Sigmoid colon (tissue), 7 donors: ENCODE measurements around the gene RDX. TPM values are rescaled to one million over a fixed set of nuclear protein-coding genes. Genes with fewer than 3 reads are reported as not detected.
"Not testable (repeated sequence)": the region's sequence is repeated elsewhere in the genome, so short reads cannot be mapped to it uniquely, and the experiment has no call there.

Experiments
- DNase-seq: peaks from one replicate; pipeline ENCODE4 v3.0.0-alpha.2; 2019
- H3K27ac ChIP-seq, 4 donors: fragments of 200-600 bp; sonication (generic); one replicate each; pipeline ENCODE4 v1.5.1; 2016 to 2019; ENCODE audit warnings: mild to moderate bottlenecking in 1 of 4
- H3K27me3 ChIP-seq, 3 donors: fragments of 200-600 bp; sonication (generic); one replicate each; pipeline ENCODE4 v1.5.1; 2019; ENCODE audit warnings: mild to moderate bottlenecking in 1 of 3
- H3K36me3 ChIP-seq, 4 donors: fragments of 200-600 bp; sonication (generic); one replicate each; pipeline ENCODE4 v1.5.1; 2016 to 2019
- H3K4me1 ChIP-seq, 4 donors: fragments of 200-600 bp; sonication (generic); one replicate each; pipeline ENCODE4 v1.5.1; 2017 to 2019
- H3K4me3 ChIP-seq, 4 donors: fragments of 200-600 bp; sonication (generic); one replicate each; pipeline ENCODE4 v1.5.1; 2017 to 2019; ENCODE audit warnings: mild to moderate bottlenecking in 2 of 4, moderate library complexity in 1 of 4
- H3K9me3 ChIP-seq, 4 donors: fragments of 200-600 bp in 3 of 4; sonication (generic) in 3 of 4; one replicate each; pipeline versions ENCODE4 v1.5.1 to v1.6.1; 2013 to 2019
- EP300 ChIP-seq, 4 donors: sonication (generic); formaldehyde crosslinking; IDR thresholded peaks; one replicate each; pipeline ENCODE4 v1.6.1; 2017; ENCODE audit warnings: antibody characterized with exemption in 4 of 4
- POLR2A ChIP-seq, 2 donors: fragments of 450-650 bp; IDR thresholded peaks; one replicate each; pipeline ENCODE4 v1.6.1; 2016; ENCODE audit warnings: antibody characterized with exemption in 2 of 2, mild to moderate bottlenecking in 2 of 2, moderate library complexity in 2 of 2
- POLR2AphosphoS5 ChIP-seq, 4 donors: sonication (generic); formaldehyde crosslinking; IDR thresholded peaks; one replicate each; pipeline ENCODE4 v1.6.1; 2017; ENCODE audit warnings: antibody characterized with exemption in 4 of 4
- WGBS, 2 donors: extraction: QIAGEN DNeasy Blood & Tissue Kit; methylation state at CpG; one replicate each; pipeline ENCODE4 v1.1.7; 2013; 5-methylcytosine and 5-hydroxymethylcytosine counted together
- intact Hi-C: fragments of 100-400 bp; cut with DNase I; formaldehyde crosslinking; loops from one replicate; pipeline ENCODE4 v1.15.1; 2023
- polyA plus RNA-seq, 3 donors: library from polyadenylated mRNA; stranded (reverse); fragments of 200-250 nt; gene quantifications; one replicate each; pipeline ENCODE4 v1.2.3, GENCODE V29; 2013
- total RNA-seq, 4 donors: library from RNA; depleted of rRNA; stranded (reverse); fragments of >200 nt; gene quantifications; one replicate each; pipeline ENCODE4 v1.1.0, GENCODE V29; 2016
- TF ChIP-seq, protein P1 (sequence below), 4 experiments: fragments of 450-650 bp in 3 of 4; fragments of 200-600 bp in 1 of 4; IDR thresholded peaks; one replicate each; pipeline ENCODE4 v1.5.1; 2016 to 2019; ENCODE audit warnings: antibody characterized with exemption in 4 of 4, mild to moderate bottlenecking in 3 of 4, moderate library complexity in 2 of 4
- donor health status: healthy with polysubstance abuse.
- donor health status: Bipolar disorder and iron deficiency.
- donor health status: healthy.

Gene RDX
- total and polyA plus RNA-seq, 7 donors, result 7.9 to 160 (median 55.6) TPM

DNA sequence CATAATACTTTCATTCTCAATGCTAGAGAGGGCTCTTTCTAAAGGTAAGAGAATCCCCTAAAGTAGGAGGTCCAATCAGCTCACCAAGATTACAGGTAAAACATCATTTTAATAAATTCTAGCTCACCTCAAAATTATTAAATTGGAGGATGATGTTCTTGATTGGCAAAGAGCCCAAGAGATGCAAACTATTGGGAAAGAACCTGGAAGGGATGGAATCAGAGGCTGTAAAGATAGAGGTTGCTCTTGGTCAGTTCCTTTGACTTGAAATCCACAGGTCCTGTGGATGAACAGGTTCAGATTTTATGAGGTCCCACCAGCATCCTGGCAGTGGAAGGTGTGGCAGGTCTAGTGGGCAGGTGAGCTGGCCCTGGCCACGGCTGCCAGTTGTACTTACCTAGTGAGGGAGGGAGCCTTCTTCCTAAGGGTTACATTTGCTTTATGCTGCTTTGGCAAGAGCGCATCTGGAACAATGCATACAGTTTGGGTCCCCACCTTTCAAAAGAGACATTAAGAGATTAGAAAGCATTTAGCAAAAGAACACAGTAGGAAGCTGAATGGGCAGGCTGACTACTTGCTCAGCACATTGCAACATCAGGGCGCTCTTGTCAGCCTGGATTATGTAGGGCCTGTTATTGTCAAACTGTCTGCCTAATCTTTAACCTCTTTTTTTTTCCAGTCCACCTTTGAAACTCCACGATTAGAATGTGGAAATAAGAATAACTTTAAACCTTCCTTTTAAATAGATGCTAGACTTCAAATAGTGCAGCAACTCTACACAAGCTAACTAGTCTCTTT, 97.0 kb downstream of the RDX start:
- H3K4me3 ChIP-seq, result no peak overlapping the region
- no peak for TF ChIP-seq POLR2A (IDR thresholded peaks at IDR 0.05)
- TF ChIP-seq, protein P1, sequence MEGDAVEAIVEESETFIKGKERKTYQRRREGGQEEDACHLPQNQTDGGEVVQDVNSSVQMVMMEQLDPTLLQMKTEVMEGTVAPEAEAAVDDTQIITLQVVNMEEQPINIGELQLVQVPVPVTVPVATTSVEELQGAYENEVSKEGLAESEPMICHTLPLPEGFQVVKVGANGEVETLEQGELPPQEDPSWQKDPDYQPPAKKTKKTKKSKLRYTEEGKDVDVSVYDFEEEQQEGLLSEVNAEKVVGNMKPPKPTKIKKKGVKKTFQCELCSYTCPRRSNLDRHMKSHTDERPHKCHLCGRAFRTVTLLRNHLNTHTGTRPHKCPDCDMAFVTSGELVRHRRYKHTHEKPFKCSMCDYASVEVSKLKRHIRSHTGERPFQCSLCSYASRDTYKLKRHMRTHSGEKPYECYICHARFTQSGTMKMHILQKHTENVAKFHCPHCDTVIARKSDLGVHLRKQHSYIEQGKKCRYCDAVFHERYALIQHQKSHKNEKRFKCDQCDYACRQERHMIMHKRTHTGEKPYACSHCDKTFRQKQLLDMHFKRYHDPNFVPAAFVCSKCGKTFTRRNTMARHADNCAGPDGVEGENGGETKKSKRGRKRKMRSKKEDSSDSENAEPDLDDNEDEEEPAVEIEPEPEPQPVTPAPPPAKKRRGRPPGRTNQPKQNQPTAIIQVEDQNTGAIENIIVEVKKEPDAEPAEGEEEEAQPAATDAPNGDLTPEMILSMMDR (IDR thresholded peaks at IDR 0.05), result no peak
- TF ChIP-seq POLR2AphosphoS5 (IDR thresholded peaks at IDR 0.05), result no peak
- TF ChIP-seq EP300 (IDR thresholded peaks at IDR 0.05), result no peak
- intact Hi-C loops, result loop anchor here (10.0 kb wide), 1 partner anchor 255 kb away; no protein-coding TSS in a partner anchor
- no peak overlapping the region for H3K27ac ChIP-seq
- no peaks in the 10 kb centered on the region for H3K36me3 ChIP-seq
- no peaks in the 10 kb centered on the region for H3K4me1 ChIP-seq
- H3K27me3 ChIP-seq, result no peaks in the 10 kb centered on the region
- no peaks in the 10 kb centered on the region for H3K9me3 ChIP-seq
- DNase-seq, result no peak
- WGBS, 2 donors, result 60 to 81% methylated on average over 4 of the region's 4 CpGs

DNA sequence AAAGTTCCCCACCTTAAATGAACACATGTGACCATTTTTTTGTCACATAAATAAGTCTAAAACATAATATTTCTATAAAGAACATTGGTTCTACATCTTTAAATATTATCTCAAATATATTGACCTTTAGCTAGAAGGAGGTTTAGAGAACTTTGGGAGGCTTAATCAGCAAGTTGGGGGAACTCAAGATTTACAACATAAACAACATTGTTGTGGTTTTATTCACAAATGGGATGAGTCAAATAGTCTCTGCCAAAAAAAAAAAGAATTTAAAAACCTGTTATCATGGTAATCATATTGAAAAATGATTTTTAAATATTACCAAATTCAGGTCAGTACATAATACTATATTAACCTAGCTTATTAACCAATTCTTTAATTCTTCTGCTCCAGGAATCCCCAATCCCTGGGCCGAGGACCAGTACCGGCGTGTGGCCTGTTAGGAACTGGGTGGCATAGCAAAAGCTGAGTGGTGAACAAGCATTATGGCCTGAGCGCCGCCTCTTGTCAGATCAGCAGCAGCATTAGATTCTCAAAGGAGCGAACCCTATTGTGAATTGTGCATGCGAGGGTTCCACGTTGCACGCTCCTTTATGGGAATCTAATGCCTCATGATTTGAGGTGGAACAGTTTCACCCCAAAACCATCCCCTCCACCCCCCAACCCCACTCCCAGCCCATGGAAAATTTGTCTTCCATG, 98.2 kb downstream of the RDX start:
- DNase-seq, result no peak

DNA sequence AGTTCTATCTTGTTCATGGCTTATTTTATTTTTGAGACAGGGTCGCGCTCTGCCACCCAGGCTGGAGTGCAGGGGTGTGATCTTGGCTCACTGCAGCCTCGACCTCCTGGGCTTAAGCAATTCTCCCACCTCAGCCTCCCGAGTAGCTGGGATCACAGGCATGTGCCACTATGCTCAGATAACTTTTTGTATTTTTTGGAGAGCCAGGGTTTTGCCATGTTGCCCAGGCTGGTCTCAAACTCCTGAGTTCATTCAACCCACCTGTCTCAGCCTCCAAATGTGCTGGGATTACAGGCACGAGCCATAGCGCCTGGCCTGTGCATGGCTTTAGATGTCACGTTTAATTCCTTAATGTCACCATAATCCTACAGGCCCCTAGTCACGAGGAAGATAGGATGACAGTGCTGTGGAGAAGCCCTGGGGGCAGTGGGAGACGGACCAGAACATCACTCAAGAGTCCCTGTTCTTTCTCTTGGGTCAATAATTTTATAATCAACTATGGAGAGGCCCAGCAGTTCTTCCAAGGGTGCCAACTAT, 99.5 kb downstream of the RDX start:
- Histone ChIP-seq H3K27ac (no peak overlapping the region), H3K4me3 (no peak overlapping the region), H3K27me3 (no peaks in the 10 kb centered on the region), H3K36me3 (no peaks in the 10 kb centered on the region), H3K4me1 (no peaks in the 10 kb centered on the region), H3K9me3 (no peaks in the 10 kb centered on the region)
- DNase-seq, result no peak
- TF ChIP-seq POLR2A (IDR thresholded peaks at IDR 0.05), result no peak
- TF ChIP-seq EP300 (IDR thresholded peaks at IDR 0.05), result no peak
- TF ChIP-seq POLR2AphosphoS5 (IDR thresholded peaks at IDR 0.05), result no peak
- TF ChIP-seq, protein P1 (IDR thresholded peaks at IDR 0.05), result no peak
- intact Hi-C loops, result loop anchor here (10.0 kb wide), 1 partner anchor 252 kb away; no protein-coding TSS in a partner anchor
- WGBS, 2 donors, result 88 to 93% methylated on average over 9 of the region's 9 CpGs

More for the DNA sequence above, 98.2 kb downstream of the RDX start:
- Histone ChIP-seq H3K4me3 (no peak overlapping the region), H3K27me3 (no peaks in the 10 kb centered on the region), H3K4me1 (no peaks in the 10 kb centered on the region), H3K27ac (no peak overlapping the region), H3K36me3 (no peaks in the 10 kb centered on the region), H3K9me3 (no peaks in the 10 kb centered on the region)
- no peak for TF ChIP-seq POLR2A (IDR thresholded peaks at IDR 0.05)
- TF ChIP-seq, protein P1 (IDR thresholded peaks at IDR 0.05), result no peak
- no peak for TF ChIP-seq POLR2AphosphoS5 (IDR thresholded peaks at IDR 0.05)
- no peak for TF ChIP-seq EP300 (IDR thresholded peaks at IDR 0.05)
- 95 to 96% methylated on average over 9 of the region's 9 CpGs for WGBS, 2 donors
- intact Hi-C loops, result loop anchor here (10.0 kb wide), 1 partner anchor 253 kb away; no protein-coding TSS in a partner anchor

DNA sequence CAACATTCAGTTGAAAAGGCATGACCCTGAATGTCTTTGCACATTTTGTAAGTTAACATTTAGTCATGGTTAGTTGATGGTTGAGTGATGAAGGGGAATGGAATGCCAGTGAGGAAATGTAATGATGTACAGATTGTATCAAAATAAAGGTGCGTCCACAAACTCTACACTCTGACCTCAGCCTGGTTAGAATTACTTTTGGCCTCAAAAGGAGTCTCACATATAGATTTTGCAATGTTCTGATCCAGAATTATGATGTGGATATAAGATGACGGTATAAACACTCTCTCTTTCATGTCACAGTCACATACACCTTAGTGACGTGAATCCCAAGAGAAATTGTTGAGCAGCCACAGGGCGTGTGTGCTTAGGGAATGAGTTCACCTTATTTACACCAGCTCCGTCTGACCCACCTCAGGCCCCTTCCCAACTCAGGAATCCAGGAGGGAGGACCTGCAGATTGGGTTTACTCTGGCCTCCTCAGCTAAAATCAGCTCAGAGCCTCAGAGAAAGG, 100.1 kb downstream of the RDX start:
- no peak for TF ChIP-seq POLR2A (IDR thresholded peaks at IDR 0.05)
- TF ChIP-seq, protein P1 (IDR thresholded peaks at IDR 0.05), result no peak
- no peak for TF ChIP-seq POLR2AphosphoS5 (IDR thresholded peaks at IDR 0.05)
- TF ChIP-seq EP300 (IDR thresholded peaks at IDR 0.05), result no peak
- H3K27me3 ChIP-seq, result no peaks in the 10 kb centered on the region
- 69 to 92% methylated on average over 5 of the region's 5 CpGs for WGBS, 2 donors
- no peaks in the 10 kb centered on the region for H3K36me3 ChIP-seq
- H3K27ac ChIP-seq, result no peak overlapping the region
- no peaks in the 10 kb centered on the region for H3K4me1 ChIP-seq
- H3K9me3 ChIP-seq, result no peaks in the 10 kb centered on the region
- no peak for DNase-seq
- intact Hi-C loops, result loop anchor here (10.0 kb wide), 1 partner anchor 251 kb away; no protein-coding TSS in a partner anchor
- H3K4me3 ChIP-seq, result no peak overlapping the region

DNA sequence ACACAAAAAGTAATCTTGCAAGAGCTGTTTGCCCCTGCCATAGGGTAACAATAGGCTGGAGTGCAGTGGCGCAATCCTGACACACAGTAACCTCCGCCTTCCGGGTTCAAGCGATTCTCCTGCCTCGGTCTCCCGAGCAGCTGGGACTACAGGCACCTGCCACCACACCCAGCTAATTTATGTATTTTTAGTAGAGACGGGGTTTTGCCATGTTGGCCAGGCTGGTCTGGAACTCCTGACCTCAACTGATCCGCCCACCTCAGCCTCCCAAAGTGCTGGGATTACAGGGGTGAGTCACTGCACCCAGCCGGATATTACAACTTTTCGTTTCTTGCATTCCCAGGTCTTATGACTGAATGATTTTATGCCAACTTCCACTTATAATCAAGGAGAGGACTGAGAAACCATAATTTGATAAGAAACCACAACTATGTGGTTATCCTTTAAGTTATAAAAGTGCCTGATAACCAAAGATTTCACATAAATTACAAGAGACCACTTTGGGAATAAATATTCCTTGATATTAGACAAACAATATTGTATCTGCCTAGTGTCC, 102.1 kb downstream of the RDX start:
- DNase-seq, H3K36me3 ChIP-seq, H3K4me1 ChIP-seq, H3K27ac ChIP-seq, H3K4me3 ChIP-seq, H3K9me3 ChIP-seq, H3K27me3 ChIP-seq: not testable (repeated sequence)
- 18 to 79% methylated on average over 10 of the region's 10 CpGs for WGBS, 2 donors
- intact Hi-C loops, result loop anchor here (10.0 kb wide), 1 partner anchor 249 kb away; no protein-coding TSS in a partner anchor

DNA sequence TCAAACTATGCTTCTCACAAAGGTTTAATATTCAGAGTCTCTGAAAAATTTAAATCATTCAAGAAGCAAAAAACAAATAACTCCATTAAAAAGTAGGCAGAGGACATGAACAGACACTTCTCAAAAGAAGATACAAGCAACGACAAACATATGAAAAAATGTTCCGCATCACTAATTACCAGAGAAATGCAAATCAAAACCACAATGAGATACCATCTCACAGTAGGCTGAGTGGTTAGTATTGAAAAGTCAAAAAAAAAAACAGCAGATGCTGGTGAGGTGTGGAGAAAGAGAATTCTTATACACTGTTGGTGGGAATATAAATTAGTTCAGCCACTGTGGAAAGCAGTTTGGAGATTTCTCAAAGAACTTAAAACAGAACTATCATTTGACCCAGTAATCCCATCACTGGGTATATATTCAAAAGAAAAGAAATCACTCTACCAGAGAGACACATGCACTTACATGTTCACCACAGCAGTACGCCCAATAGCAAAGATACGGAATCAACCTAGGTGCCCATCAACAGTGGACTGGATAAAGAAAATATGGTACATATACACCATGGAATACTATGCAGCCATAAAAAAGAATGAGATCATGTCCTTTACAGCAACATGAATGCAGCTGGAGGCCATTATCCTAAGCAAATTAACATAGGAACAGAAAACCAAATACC, 103.7 kb downstream of the RDX start:
- H3K27me3 ChIP-seq, H3K4me1 ChIP-seq, H3K9me3 ChIP-seq, H3K27ac ChIP-seq, H3K36me3 ChIP-seq, H3K4me3 ChIP-seq, DNase-seq: not testable (repeated sequence)
- 73 to 91% methylated on average over 4 of the region's 4 CpGs for WGBS, 2 donors
- intact Hi-C loops, result loop anchor here (10.0 kb wide), 1 partner anchor 248 kb away; no protein-coding TSS in a partner anchor
